Activated gamma-delta T cell treated with Interleukin-2 at 50 U/mL for 16 hours (primary cell): ENCODE results near the gene ANO7.
A peak's percentile ranks its signal among the peaks of the same experiment; 100 is the strongest.

Source experiments
- DNase-seq: peaks from one replicate; pipeline ENCODE4 v3.0.0-alpha.2; 2020

Gene ANO7

DNA sequence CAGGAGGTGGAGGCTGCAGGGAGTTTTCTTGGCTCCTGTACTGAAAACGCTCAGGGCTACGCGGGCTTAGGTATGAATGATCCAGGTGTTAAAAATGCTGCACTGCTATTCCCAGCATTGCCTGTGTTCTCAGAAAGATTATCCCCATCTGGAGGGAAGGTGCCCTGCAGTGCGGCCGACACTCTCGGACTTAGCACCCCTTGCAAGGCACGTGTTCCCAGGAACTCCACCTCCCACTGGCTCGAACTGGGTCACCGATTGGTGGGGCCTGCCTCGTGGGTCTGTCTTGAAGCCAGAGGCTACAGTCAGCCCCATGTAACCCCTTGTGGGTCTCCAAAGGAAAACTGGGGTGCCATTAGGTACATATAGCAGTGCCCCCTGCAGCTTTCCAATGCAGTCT is 25.7 kb downstream of the ANO7 start:
- DNase-seq, result no peak

GRCh38 chr2:241214766-241215165 is 26.3 kb downstream of the ANO7 start:
- no peak for DNase-seq

DNA sequence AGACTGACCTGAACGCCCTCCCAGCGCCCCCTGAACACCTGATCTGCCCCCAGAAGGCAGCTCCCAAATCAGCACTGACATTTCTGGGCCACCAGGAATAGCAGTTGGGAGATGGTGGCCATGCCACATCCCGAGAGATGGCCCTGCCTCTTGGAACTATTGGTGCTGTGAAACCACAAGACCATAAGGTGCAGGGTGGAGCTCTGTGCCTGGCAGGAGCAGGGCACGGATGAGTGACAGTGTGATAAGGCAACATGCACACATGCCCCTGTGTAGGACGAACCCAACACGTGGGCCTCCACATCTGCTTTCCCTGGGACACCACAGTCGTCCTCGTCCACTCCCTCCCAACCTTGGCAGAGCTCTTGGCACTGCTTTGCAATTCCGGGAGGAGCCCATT is 26.9 kb downstream of the ANO7 start:
- DNase-seq, result no peak

- no peak for DNase-seq
Measured at GRCh38 chr2:241216211-241216761, 27.8 kb downstream of the ANO7 start.

- peak; percentile 19 for DNase-seq
Measured at GRCh38 chr2:241217320-241218031, 29.0 kb downstream of the ANO7 start.

DNA sequence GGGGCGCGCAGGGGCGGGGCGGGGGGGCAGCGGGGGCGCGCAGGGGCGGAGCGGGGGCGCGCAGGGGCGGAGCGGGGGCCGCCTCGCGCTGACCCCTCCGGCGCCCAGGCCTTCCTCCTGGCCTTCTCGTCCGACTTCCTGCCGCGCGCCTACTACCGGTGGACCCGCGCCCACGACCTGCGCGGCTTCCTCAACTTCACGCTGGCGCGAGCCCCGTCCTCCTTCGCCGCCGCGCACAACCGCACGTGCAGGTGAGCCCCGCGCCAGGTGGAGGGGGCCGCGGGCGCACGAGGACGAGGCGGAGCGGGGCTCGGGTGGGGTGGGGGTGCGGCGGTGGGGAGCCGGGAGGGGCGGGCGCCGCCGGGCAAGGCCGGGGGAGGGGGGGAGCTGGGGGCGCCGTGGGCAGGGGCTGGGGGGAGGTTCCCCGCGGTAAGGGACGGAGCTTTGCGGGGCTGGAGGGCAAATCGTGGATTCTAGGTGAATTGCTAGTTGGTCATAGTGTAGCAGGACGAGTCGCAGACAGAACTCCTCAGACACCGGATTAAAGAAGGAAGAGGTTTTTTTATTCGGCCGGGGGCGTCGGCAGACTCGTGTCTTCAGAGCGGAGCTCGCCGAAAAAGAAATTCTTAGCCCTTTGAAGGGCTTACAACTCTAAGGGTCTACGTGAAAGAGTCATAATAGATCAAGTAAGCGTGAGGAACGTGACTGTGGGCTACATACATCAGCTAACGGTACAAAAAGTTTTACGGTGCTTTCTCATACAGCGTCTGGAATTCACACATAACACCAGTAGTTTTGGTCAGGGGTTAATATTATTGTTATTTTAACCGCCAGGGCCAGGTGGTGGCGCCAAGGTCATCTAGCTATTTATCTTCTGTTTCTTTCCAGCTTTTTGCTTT is 29.9 kb downstream of the ANO7 start:
- peak; percentile 22 for DNase-seq

DNA sequence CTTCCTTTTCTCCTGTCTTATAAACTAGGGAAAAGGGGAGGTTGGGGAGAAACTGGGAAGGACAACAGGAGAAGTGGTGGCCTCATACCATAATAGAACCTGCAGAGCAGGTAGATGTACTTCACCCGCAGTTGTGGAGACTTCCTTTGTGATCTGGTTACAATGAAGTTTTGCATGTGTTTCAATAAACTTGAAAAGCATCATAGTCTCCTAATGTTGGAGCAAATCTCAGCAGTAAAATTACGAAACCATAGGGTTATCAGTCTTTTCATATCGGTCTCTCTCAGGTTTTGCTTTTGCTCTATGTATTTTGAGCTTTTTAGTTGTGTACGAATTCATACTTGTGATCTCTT is 30.5 kb downstream of the ANO7 start:
- no peak for DNase-seq

- DNase-seq, result no peak
Measured at GRCh38 chr2:241219856-241220356, 31.4 kb downstream of the ANO7 start.

DNA sequence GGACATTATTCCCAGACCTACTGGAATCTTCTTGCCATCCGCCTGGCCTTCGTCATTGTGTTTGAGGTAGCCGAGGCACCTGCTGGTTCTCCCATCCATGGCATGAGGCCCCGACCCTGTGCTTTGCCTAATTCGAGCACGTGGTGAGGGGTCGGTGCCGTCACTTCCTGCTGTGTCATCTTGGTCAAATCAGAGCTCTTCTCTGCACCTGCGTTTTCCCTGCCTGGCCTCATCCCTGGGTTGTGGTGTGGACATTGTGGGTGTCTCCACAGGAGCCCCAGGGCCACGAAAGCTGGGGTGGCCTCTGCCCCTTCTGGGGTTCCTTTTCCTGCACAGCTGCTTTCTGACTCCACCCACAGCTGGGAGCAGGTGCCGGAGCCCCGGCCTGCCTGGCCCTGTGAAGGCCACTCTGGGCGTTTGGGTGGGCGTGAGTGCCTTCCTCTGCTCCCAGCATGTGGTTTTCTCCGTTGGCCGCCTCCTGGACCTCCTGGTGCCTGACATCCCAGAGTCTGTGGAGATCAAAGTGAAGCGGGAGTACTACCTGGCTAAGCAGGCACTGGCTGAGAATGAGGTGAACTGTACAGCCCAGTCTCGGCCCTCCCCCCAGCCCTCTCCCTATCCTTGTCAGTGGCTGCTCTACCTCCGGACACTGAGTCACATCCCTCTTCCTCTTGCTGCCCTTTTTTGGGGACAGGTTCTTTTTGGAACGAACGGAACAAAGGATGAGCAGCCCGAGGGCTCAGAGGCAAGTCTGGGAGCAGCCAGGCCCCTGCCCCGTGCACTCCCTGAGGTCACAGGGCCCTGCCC is 34.9 kb downstream of the ANO7 start:
- DNase-seq, result no peak

- no peak for DNase-seq
Measured at GRCh38 chr2:241224018-241224850, 35.8 kb downstream of the ANO7 start.

DNA sequence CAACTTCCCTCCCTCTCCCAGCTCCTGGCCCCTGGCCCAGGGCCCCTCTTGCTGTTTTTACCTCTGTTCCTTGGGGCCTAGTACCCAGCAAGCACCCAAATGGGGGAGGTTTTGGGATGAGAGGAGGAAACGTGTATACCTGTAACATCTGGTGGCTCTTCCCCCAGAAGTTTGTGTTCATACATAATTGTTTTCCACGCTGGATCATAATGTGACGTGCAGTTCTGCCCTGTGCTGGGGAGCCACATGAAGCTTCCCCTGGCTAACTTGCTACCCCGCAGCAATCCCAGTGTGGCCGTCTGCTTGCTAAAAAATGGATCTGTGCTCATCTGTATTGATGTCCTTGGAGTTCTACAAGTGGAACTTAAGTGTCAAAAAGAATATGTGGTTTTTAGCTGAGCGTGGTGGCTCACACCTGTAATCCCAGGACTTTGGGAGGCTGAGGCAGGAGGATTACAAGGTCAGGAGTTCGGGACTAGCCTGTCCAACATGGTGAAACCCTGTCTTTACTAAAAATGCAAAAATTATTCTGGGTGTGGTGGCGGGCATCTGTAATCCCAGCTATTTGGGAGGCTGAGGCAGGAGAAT is 36.5 kb downstream of the ANO7 start:
- DNase-seq, result no peak

GRCh38 chr2:241225545-241225944 is 37.1 kb downstream of the ANO7 start:
- DNase-seq, result no peak

DNA sequence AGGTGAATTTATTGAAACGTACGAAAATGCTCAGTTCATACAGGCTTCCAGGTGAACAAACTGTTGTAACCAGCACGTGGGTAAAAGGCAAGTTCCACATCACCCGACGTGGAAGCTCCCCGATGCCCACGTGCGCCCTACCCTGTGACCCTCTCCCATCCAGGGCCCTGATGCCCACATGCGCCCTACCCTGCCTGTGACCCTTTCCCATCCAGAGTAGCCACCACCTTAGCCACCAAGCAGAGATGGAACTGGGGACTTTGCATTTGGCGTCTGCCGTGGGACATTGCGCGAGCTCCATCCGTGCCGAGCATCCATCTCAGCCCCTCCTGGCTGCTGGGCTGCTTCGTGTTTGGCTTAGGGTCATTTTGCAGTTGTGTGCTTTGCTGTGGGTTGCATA is 37.5 kb downstream of the ANO7 start:
- no peak for DNase-seq

- no peak for DNase-seq
Measured at GRCh38 chr2:241226723-241227572, 38.5 kb downstream of the ANO7 start.

GRCh38 chr2:241227594-241227993 is 39.1 kb downstream of the ANO7 start:
- DNase-seq, result no peak

- DNase-seq, result no peak
Measured at GRCh38 chr2:241228081-241228859, 39.8 kb downstream of the ANO7 start.

DNA sequence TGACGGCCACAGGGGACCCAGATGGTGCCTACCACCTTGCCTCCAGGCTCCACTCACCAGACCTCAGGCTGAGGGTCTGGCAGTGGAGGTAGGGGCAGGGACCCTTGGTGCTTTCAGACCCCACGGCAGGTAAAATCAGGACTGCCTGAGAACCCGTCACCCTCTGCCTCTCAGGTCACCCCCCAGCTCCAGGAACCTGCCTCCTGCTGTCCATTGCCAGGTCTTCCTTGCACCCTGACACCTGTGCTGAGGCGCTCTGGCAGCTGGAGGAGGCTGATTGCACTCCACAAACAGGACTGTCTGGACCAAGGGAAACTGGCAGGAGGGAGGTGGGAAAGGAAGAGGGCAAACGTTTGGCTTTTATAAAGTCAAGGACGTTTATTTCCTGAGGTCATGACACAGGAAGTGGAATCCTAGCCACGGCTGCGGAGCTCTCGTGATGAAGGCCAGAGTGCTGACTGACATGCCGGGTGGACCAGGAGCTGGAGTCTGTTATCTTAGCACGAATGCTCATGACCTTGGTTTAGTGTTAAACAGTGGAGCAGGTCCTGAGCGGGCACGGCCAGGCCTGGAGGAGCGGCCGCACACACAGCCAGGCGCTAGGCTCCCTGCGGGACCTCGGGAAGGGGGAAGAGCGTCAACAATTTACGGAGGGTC is 40.5 kb downstream of the ANO7 start:
- no peak for DNase-seq

- no peak for DNase-seq
Measured at GRCh38 chr2:241229563-241230401, 41.3 kb downstream of the ANO7 start.
